Raji (cell line): ENCODE results near the gene COL2A1.

ENCODE experiments used
- POLR2A ChIP-seq: IDR thresholded peaks from 2 replicates; pipeline ENCODE4 v1.6.1; 2011; ENCODE audit warnings: low read depth, low read length, control low read depth; ENCODE audit not compliant: insufficient read depth

COL2A1 gene

GRCh38 chr12:48004053-48004941 is at the start of gene COL2A1:
COL2A1 (minus strand) TSS chr12:48004476; CDS start chr12:48004321, 155 bp downstream.
- TF ChIP-seq POLR2A: no peak

DNA sequence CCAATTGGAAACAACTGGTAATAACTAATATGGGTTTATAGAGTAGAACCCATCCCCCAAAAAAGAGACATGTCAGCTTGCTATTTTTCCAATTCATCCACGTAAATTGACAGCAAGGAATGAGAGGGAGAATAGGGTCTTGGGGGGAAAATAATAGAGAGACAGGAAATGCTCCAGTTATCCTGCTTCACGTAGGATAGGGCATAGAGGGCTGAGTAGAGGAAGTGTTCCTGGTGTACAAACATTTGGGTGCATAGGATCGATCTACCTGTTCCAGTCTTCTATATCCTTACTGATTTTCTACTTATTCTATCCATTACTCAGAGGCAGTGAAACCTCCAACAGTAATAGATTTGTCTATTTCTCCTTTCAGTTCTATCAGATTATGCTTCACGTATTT is 49.6 kb upstream of the COL2A1 start:
- TF ChIP-seq POLR2A: no peak

- no peak for TF ChIP-seq POLR2A
These were observed 48.8 kb upstream of the COL2A1 start for GRCh38 chr12:48053122-48053521.

GRCh38 chr12:48051681-48052080 is 47.4 kb upstream of the COL2A1 start:
- TF ChIP-seq POLR2A: no peak

DNA sequence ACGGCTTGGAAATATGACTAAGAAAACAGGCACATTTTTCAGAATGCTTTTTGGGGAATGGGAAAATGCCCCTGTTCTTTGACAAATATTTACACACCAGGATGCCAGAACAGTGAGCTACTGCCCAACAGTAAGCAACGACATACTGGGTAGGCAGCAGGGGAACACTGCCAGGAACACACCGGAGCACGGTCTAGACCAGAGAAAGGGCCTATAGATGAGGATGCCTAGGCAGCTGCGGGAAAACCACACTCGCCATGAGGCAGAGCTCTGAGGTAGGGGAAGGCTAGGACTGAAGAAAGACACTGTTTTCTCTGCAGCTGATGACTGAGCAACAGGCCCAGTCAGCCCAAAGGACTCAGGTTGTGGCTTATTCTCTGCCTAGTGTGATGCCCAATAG is 45.9 kb upstream of the COL2A1 start:
- no peak for TF ChIP-seq POLR2A

- no peak for TF ChIP-seq POLR2A
These were observed 41.8 kb upstream of the COL2A1 start for GRCh38 chr12:48045965-48046518.

DNA sequence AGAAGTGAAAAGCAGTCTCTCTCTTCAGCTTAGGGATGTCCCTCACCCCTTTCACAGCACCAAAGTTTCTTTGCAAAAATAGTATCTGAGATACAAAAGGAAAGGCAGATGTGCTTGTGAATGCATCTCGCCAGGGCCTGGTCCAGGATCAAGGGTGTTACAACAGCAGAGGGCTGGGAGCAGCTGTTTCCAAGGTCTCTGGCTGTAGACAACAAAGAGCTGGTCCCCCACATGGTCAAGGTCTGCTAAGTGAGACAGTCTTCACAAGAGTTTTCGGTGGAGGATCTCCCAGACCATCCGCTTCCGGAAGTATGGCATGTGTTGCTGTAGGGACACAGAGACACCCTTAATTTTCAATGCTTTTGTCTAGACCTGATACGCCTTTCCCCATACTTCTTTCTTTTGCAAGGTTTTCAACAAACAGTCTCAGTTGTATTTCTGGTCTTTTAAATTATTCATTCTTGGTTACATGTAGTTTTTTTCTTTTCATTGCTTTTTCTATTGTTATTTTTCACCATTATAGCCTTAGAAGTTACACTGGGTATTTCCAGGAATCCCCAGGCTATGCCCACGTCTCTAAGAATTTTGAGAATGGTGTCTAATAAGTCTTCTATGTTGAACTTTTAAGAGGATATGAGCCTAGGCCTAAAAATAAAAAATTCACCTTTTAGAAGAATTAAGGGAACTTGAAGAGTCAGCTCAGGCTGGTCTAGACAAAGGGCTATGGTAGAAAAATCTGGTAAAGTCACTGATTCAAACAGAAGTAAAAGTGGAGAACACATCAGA is 41.0 kb upstream of the COL2A1 start:
- TF ChIP-seq POLR2A: no peak

- TF ChIP-seq POLR2A: no peak
These were observed 40.1 kb upstream of the COL2A1 start for GRCh38 chr12:48044396-48044795.

- TF ChIP-seq POLR2A: no peak
These were observed 39.5 kb upstream of the COL2A1 start for GRCh38 chr12:48043771-48044170.

DNA sequence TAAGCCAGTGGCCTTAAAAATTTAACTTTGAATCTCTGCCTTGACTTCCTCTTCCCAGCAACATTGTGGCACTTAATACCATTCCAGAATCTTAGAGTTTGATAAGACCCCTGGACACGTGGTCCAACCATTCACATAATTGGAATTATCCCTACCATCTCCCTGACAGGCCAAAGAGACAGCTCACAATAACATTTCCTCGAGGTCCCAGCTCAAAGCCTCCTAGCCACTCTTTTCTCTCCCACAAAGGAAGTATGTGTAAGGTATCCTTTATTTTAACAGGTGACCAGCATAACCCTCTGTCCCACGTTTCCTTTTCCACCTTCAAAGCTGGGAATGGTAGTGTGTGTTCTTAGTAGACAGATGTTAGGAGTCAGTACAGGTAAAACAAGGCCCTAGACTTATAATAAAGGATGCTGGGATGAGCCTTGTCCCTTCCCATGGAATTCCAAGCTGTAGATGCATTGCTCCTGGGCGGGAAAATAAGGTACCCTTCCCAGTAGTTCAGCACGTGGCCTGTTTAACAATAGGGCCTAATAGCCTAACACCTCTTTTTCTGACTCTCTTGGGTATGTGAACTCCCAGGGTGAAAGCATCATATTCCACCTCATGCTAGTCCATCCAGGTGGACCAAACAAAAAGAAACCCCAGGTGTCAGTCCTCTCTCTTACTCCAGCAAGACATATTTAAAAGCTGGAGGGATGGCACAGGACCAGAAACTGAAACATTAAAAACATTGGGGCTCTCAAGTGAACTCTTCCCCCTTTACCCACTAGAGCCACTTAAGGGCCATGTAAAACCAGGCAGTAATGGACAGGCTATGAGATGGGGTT is 37.5 kb upstream of the COL2A1 start:
- TF ChIP-seq POLR2A: no peak

- TF ChIP-seq POLR2A: no peak
These were observed 36.1 kb upstream of the COL2A1 start for GRCh38 chr12:48040354-48040753.

GRCh38 chr12:48039151-48039550 is 34.9 kb upstream of the COL2A1 start:
- no peak for TF ChIP-seq POLR2A

- no peak for TF ChIP-seq POLR2A
These were observed 33.8 kb upstream of the COL2A1 start for GRCh38 chr12:48038085-48038484.

DNA sequence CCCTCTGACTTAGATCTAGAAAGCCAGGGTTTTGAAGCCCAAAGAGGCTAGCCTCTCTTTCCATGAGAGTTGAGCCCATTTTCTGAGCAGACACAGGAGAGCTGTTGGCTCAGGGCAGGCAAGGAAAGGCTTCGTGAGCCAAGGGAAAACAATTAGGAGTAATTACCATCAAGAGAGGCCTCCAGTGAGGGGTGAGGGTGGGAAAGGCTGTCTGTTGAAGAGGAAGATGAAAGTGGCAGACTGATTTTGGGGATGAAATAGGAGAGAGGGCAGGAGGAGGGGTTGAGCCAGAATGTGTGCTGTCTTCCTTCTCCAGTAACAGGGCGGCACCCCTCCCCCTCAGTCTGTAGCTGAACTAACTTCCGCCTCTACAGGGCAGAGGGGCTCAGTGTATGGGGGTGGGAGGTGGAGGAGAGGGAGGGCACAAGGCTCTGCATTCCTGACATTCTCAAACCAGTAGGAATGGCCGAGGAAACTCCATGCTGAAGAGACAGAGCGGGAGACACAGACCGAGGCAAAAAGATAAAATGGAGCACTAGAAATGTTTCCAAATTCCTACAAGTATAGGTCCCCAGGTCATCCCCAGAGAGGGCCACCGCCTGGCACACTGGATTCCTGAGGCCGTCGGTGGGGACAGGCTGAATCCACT is 33.1 kb upstream of the COL2A1 start:
- TF ChIP-seq POLR2A: no peak

DNA sequence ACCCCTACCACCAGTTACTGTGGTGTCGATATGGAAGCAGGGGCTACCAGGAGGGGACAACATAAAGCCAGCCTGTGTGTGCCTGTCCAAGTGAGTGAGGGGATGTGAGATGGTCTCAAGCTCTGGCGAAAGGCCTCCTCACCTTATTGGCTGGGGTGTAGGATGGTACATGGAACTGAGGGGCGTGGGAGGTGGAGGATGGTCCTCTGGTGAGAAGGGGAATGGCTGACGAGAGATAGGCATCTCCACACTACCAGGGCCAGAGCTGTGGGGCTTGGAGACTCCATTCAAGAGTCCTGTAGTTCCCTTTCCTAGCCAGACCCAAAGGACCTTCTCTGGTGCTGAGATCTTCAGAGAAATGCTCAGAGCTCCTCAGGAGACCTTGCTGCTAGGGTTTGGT is 32.5 kb upstream of the COL2A1 start:
- no peak for TF ChIP-seq POLR2A
